GM19238 (cell line): ENCODE data around the gene SLC34A3.

Experiments used
- DNase-seq: peaks from one replicate; pipeline ENCODE4 v3.0.0; 2011; ENCODE audit warnings: low spot score; ENCODE audit not compliant: insufficient read length

SLC34A3 gene

GRCh38 chr9:137230705-137231371 lies at the start of gene SLC34A3:
TSS of gene SLC34A3 (plus strand) at chr9:137230901. CDS start at chr9:137231703, 802 bp downstream.
- DNase-seq = no peak

GRCh38 chr9:137181680-137182079 lies 49.0 kb upstream of the SLC34A3 start:
- no peak for DNase-seq

GRCh38 chr9:137182836-137183235 lies 47.9 kb upstream of the SLC34A3 start:
- no peak for DNase-seq

DNA sequence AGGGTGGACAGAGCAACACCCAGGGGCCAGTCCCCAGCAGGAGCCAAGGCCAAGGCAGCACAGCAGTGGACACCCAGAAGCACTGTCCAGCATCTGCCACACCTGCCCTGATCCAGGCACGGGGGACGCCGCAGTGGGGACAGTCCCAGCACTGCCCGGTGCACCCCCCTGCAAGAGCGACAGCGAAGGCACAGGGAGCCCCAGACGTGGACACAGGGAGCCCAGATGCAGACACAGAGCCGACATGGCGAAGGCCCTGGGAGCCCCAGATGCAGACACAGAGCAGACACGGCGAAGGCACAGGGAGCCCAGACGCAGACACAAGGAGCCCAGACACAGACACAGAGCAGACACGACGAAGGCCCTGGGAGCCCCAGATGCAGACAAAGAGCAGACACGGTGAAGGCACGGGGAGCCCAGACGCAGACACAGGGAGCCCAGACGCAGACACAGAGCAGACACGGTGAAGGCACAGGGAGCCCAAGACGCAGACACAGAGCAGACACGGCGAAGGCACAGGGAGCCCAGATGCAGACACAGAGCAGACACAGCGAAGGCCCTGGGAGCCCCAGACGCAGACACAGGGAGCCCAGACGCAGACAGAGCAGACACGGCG lies 46.6 kb upstream of the SLC34A3 start:
- no peak for DNase-seq

DNA sequence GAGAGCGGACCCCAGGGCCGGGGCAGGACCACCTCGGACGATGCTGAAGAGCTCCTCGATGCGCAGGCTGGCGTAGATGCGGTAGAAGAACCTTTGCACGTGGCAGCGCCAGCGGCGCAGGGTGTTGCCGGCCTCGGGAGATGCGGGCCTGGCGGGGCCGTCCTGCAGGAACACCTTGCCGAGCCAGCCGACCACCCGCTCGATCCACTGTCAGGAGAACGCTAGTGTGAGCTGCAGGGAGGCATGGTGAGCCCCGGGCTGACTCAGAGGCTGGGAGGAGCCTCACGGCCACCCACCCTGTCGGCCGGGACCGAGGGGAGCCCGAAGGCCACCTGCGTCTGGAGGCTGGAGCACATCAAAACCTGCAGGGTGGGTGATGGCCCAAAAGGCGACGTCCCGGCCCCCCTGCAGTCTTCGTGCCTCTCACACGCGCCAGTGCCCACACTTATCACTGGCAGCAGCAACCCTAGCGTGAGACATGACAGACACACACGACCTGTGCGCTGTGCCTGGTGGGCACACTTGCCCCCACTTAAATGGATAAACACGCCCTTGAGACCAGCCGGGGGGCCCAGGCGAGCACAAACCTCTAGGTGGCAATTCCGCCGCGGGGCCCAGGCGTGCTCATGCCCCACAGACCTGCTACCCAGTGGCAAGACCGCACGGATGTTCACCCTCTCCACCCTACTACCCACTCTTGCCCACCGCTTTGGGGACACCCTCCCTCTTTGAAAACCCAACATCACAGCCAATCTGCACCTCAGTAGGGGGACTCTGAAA lies 45.6 kb upstream of the SLC34A3 start:
- DNase-seq = no peak

GRCh38 chr9:137185921-137186320 lies 44.8 kb upstream of the SLC34A3 start:
- DNase-seq = no peak

GRCh38 chr9:137186385-137186784 lies 44.3 kb upstream of the SLC34A3 start:
- no peak for DNase-seq

- DNase-seq = no peak
These were observed 43.3 kb upstream of the SLC34A3 start for GRCh38 chr9:137187386-137187785.

- DNase-seq = no peak
These were observed 42.6 kb upstream of the SLC34A3 start for GRCh38 chr9:137188086-137188489.

DNA sequence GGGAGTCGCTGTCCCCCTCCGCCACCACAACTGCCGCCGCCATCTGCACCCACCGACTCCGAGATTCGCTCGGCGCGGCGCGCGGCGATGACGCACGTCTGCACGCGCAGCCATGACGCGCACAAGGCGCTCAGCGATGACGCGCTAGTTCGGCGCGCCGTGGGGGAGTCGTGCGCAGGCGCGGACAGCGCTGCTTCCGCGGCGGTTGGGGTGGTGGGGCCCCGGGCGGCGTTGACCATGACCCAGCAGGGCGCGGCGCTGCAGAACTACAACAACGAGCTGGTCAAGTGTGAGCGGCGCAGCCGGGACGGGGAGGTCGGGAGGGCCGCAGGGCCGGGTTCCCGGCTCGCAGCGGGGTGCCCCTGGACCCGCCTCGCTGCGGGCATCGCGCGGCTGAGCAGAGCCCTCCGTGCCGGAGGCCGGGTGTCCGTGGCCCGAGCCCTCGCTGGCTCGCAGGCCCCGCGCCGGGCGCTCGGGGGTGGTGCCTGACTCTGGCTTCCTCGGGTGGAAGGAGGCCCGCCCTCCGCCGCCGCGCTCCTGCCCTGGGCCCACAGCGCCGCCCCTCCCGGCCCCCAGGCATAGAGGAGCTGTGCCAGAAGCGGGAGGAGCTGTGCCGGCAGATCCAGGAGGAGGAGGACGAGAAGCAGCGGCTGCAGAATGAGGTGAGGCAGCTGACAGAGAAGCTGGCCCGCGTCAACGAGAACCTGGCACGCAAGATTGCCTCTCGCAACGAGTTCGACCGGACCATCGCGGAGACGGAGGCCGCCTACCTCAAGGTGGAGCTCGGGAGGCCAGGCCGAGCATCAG lies 42.0 kb upstream of the SLC34A3 start, which contains the start of the genes ANAPC2 and SSNA1:
TSS of gene ANAPC2 (minus strand) at position 71 of the 807 bp plus-strand sequence. CDS start at position 43, 28 bp downstream.
TSS of gene SSNA1 (plus strand) at position 187 of the 807 bp plus-strand sequence. CDS start at position 238, 51 bp downstream.
- peak; percentile 92 for DNase-seq

GRCh38 chr9:137189297-137190295 lies 41.1 kb upstream of the SLC34A3 start:
- no peak for DNase-seq

DNA sequence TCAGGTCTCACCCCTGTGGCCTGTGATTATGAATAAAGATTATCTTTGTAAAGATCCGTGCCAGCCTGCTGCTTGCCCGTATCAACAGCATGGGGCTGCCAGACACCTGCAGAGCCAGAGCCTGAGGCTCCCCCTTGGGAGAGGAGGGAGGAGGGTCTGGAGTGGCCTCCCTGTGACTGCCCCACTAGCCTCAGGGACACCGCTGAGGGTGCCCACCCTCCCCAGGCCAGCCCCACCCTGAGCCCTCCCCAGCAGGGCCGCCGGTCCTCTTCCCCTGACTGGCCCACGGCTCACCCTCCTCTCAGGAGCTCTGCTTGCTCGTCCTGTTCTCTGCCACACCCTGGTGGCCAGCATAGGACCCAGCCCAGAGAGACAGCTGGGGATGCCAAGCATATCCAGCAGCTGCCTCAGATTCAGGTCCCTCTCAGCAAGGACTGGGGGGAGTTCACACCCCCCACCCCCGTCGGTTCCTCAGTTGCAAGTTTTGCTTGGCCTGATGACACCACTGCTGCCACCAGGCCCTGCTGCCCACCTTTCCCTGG lies 40.3 kb upstream of the SLC34A3 start:
- no peak for DNase-seq

DNA sequence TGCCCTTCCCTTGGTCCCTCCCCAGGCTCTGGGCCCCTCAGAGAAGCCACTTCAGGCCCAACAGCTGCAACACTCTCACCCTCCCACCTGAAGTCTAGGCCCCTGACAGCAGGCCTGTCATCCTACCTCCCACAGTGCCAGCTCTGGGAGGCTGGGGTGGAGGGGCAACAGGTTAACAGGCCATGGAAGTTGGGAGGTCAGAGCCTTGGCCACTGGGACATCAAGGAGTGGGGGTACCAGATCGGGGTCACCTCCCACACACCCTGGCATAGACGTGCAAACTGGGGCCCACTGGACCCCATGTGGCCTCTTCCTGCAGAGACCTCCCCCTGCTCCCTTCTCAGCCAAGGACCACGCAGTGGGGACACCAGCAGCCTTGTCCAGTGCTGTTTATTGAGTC lies 39.5 kb upstream of the SLC34A3 start:
- DNase-seq = no peak

DNA sequence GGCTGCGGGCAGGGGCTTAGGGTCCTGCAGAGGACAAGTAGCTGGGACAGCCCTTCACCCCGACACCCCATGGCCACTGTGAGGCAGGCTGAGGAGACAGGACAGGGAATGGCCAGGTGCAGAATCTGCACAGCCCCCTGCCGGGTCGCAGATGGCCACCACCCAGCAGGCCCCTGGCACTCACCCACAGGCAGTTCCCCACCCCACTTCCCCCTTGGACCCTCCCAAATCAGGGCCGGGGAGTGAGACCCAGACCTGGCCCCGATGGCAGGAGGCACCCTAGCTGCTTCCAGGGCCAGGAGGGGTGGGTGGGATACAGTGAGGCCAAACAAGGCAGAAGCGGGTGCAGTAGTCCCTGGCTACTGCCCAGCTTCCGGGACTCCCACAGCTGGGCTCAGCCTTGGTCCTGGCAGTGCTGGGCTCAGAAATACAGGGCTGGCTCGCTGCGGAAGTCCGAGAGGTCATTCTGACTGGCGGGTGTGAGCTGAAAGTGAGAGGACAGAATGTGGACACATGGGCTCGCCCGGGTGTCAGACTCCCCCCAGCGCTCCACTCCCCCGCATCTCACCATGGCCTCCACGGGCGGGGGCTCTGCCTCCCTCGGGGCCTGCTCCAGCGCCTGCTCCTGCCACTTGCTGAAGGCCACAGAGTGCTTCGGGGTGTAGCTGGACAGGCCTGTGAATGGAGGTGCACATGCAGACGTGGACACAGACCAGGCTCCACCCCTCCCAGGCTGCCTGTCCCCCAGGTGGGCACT lies 38.8 kb upstream of the SLC34A3 start:
- DNase-seq = no peak

DNA sequence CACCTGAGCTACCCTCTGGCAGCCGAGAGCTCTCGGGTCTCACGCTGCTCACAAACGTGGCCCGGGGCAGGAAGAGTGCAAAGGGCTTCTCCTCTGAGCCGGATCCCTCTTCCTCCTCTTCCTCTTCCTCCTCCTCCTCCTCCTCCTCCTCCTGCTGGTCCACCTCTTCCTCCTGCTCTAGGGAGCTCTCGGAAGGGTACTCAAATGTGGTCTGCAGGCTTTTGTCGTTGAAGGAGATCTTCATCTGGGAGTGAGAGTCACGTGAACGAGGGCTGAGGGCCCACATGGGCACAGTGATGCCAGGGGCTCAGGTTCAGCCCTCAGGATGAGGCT lies 38.3 kb upstream of the SLC34A3 start:
- DNase-seq = no peak

- DNase-seq = no peak
These were observed 37.8 kb upstream of the SLC34A3 start for GRCh38 chr9:137192859-137193258.

- DNase-seq = no peak
These were observed 36.9 kb upstream of the SLC34A3 start for GRCh38 chr9:137193771-137194170.

DNA sequence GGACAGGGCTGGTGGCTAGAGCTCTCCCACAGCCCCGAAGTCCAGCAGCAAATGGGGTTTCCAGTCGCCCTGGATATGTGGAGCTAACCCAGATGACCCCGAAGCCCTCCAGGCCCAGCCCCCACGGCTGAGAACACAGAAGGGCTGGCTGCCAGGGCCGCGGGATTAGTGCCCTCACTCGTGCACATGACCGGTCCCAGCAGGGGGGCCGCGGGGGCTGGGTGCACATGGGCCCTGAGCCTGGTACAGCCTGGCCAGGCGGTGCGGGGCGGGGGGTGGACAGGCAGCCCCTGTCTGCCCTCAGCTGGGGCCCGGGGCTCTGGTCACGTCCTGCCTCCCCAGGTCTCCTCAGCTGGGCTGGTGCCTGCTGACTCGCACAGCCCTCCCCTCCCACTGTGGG lies 36.3 kb upstream of the SLC34A3 start:
- DNase-seq = no peak

- no peak for DNase-seq
These were observed 35.8 kb upstream of the SLC34A3 start for GRCh38 chr9:137194909-137195308.
